Activated T-cell treated with anti-CD3 and anti-CD28 coated beads for 48 hours (primary cell): ENCODE data around the gene CTIF.

Experiments
- DNase-seq: peaks from one replicate; pipeline ENCODE4 v3.0.0-alpha.2; 2020; ENCODE audit warnings: low read depth

Gene CTIF

DNA sequence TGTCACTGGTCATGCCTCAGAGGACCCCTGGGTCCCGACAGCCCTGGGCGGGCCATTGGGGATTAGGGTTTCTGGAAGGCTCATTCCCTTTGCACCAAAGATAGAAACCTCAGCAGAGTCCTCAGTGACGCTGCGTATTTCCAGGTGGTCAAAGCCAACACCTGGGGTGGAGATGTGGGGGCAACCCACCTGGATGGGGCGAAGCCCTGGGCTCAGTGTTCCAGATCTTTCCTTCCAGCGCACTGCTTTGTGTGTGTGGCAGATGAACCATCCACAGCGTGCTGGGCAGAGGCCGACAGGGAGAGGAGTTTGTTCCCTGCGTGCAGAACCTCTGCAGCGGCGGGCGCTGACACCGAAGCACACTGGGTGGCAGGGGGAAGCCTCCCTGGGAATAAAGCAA, 143.9 kb downstream of the CTIF start:
- no peak for DNase-seq

GRCh38 chr18:48683197-48683596, 144.4 kb downstream of the CTIF start:
- DNase-seq, result no peak

GRCh38 chr18:48683661-48684060, 144.8 kb downstream of the CTIF start:
- no peak for DNase-seq

DNA sequence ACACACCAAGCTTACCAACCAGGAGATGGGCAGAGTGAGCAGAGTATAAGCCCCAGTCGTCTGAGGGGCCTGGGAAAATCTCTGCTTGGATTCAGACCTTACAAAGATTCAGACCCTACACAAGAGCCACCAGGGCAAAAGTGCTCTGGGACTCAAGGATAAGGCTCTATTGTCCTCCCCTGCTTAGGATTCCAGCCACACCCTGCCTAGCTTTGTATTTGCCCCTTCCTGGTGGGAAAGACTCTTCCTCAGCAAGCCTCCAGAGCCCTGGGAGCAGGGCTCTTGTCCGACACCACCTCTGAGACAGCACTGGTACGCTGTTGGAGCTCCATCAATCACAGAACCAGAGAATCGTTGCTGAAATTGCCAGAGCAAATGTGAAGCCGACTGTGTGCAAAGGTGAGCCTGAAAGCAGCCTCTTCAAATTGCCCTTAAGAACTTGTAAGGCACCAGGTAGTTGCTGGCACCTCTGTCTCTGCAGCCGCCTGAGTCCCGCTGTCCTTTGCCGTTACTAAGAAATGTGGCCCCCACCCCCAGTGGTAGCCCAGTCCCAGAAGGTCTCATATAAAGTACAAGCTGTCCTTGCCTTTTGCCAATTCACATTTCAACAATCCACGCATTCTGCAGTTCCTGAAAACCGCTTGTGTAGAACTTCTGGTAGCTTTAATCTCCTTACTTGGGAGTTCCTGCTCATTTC, 148.7 kb downstream of the CTIF start:
- DNase-seq, result no peak

DNA sequence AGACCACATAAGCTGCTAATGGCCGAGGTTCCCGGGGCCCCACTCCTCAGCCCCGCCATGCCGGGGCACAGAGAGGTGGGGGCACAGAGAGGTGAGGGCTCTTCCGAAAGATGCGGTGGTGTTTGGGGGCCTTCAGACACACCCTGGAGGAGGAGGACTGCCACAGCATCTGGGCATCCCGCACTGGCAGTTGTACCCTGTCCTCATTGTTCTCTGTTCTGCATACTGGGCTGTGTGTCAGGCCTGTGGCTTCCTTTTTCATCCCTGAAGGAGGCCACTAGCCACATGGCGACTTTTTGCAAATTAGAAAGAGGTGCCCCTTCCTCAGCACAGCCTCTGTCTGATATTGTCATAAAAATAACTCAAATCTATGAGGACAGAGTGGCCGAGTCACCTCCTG, 150.1 kb downstream of the CTIF start:
- DNase-seq, result no peak

- no peak for DNase-seq
Measured at GRCh38 chr18:48689548-48689947, 150.7 kb downstream of the CTIF start.

- no peak for DNase-seq
Measured at GRCh38 chr18:48690494-48690893, 151.7 kb downstream of the CTIF start.

- DNase-seq, result no peak
Measured at GRCh38 chr18:48693006-48693405, 154.2 kb downstream of the CTIF start.

DNA sequence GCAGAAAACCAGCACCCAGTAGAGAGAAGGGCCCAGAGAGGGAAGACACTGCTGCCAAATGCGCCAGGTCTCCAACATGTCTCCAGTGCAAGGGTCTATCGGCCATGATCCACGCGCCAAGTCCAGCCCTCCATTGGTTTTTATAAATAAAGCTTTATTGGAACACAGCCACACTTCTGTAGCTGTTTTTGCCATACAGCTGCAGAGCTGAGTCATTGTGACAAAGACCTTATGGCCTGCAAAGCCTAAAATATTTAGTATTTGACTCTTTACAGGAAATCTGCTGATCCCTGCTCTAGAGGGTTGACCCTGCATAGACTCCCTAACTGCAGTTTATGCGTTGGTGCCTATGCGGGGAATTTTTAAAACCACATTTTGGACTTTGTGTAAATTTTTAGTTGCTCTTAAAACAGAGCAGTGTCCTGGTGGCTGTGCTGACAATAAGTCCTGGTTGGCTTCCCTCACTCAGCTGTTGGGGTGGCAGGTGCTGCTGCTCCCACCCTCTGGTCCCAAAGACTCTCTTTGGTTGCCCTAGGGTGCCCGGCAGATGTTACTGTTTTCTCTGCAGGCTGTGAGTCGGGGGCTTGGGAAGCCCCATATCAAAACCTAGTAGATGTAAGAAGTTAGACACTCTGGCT, 154.9 kb downstream of the CTIF start:
- no peak for DNase-seq

DNA sequence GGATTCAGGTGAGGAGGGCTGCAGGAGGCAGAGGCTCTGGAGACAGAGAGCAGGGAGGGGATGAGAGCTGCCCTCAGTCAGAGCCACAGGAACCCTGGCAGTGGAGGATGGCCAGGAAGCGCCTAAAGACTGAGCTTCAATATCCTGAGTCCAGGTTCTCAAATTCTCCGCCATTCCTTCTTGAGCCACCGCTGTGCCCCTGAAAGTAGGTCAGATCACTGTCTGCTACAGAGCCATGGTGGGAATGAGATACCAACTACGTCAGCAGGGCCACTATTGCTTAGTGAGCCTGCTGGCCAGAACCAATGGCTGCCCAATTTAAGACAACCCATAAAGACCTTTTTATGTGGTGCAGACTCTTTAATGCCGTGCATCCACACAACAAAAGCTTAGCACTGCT, 155.5 kb downstream of the CTIF start:
- no peak for DNase-seq

- no peak for DNase-seq
Measured at GRCh38 chr18:48695671-48696070, 156.8 kb downstream of the CTIF start.

- no peak for DNase-seq
Measured at GRCh38 chr18:48696218-48696617, 157.4 kb downstream of the CTIF start.

DNA sequence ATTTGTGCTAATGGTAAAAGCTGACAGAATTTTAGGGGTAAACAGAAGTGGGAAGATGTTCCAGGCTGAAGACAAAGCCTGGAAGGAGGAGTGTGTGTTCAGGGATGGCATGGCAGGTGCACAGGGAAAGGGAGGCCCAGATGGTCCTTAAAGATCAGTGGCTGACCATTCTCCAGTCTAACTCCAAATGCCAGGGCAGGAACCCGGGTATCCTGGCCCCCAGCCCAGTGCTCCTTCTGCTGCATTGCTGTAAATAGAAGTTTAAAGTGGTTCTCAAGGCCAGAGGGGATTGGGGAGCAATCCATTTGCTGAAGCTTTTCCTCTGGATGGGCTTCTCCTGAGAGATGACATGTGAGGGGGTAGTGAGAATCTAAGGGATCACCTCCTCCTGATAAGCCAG, 158.6 kb downstream of the CTIF start:
- DNase-seq, result no peak

- no peak for DNase-seq
Measured at GRCh38 chr18:48698707-48699106, 159.9 kb downstream of the CTIF start.

GRCh38 chr18:48699761-48700160, 160.9 kb downstream of the CTIF start:
- no peak for DNase-seq

DNA sequence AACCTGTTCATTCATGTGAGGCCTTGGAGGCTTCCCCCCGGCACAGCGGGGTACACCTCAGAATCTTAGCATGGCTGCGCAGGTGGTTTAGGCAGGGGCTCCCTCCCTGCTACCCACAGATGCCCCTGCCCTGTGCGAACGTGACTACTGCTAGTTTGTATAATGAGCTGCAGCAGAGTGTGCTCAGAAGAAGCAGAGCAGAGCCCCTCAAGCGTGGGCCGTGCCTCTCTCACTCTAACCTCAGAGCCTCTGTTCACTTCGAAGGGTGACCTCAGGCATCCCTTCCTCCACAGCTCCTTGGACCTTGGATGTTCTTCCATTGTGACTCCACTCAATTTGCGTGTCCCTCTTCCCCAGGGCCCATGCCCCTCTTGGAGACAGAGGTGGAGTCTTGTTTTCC, 161.6 kb downstream of the CTIF start:
- no peak for DNase-seq

- no peak for DNase-seq
Measured at GRCh38 chr18:48702346-48703027, 163.7 kb downstream of the CTIF start.

DNA sequence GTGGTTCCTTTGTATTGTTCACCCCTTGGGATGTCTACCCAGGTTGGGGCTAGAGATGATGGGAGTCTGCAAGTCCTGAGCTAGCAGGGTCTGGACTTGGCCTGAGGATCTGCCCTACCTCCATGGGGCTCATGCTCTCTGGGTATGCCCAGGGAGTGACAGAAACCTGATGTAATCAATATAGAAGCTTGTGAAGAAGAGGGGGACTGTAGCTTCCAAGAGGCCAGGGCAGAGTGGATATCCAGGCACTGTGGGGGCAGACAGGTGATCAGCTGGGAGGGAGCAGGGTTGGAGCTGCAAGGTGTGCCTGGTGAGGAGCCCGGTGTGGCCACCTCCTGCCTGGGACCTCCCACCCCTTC, 164.2 kb downstream of the CTIF start:
- no peak for DNase-seq

- no peak for DNase-seq
Measured at GRCh38 chr18:48703418-48703817, 164.6 kb downstream of the CTIF start.

GRCh38 chr18:48705043-48705442, 166.2 kb downstream of the CTIF start:
- DNase-seq, result no peak

DNA sequence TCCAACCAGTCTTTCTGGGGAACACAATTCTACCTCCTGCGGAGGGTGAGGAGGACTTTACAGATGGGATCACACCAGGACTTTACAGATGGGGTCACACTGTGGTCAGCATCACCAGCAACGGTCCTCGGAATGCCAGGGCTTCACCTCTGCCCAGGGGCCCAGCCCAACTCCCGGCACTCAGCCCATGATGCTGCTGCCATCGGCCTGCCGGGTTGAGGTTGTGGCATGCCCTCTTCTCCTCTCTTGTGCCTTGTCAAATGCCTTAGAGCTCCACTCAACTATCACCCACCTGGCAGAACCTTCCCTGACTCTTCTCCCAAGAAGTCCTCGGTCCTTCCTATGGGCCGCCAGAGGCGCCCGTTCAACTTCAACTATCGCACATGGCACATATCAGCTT, 166.7 kb downstream of the CTIF start:
- DNase-seq, result no peak

DNA sequence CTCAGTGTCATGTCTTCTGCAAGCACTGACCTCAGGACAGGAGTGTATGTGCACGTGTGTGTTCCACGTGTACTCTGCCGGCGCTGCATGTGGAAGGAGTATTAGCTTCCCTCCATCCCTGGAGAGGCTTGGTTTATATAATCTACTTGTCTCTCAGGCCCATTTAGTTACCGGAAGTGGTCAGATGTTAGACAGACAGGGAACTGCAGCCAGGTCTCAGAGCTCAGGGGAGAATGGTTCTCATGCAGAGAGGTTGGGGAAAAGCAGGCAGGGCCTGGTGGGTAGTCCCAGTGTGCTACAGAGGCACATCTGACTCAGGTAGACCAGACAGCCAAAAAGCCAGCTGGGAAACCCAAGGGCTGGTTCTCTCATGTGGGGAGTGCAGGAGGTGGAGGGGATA, 167.9 kb downstream of the CTIF start:
- no peak for DNase-seq

DNA sequence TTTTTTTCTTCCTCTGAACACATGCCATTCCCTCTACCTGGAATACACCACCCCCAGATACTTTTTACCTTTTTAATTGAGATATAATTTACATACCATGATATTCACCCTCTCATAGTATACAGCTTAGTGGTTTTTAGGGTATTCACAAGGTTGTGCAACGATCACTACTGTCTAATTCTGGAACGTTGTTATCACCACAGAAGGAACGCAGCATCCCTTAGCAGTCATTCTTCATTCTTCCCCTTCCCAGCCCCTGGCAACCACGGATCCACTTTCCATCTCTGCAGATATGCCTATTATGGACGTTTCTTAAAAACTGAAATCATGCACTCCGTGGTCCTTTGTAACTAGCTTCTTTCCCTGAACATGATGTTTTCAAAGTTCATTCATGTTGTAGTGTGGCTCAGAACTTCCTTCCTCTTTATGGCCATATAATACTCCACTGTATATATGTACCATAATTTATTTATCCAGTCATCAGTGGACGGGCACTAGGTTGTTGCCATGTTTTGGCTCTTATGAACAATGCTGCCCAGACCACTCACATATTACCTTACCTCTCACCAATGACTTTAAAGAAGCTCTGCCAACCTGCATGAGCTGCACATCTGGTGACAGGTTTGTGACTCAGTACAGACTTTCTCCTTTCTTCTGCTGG, 168.9 kb downstream of the CTIF start:
- no peak for DNase-seq
